Left ventricle myocardium inferior (tissue), 1 donor: ENCODE results near the gene MS4A15. TPM values are rescaled to one million over a fixed set of nuclear protein-coding genes. Genes with fewer than 3 reads are reported as not detected.

Experiments
- DNase-seq: peaks from one replicate; pipeline ENCODE4 v3.0.0-alpha.2; 2020
- H3K27ac ChIP-seq: fragments of 200-600 bp; replicated peaks from 2 replicates; pipeline ENCODE4 v1.8.0; 2021
- H3K27me3 ChIP-seq: fragments of 200-600 bp; 2 replicates; pipeline ENCODE4 v1.8.0; 2021; ENCODE audit warnings: low read depth
- H3K36me3 ChIP-seq: fragments of 200-600 bp; 2 replicates; pipeline ENCODE4 v1.8.0; 2021
- H3K4me1 ChIP-seq: fragments of 200-600 bp; 2 replicates; pipeline ENCODE4 v1.8.0; 2021
- H3K4me3 ChIP-seq: fragments of 200-600 bp; 2 replicates; pipeline ENCODE4 v1.8.0; 2021; ENCODE audit warnings: mild to moderate bottlenecking, moderate library complexity
- H3K9me3 ChIP-seq: fragments of 200-600 bp; replicated peaks from 2 replicates; pipeline ENCODE4 v1.8.0; 2021
- intact Hi-C: fragments of 100-400 bp; cut with micrococcal nuclease; formaldehyde crosslinking; loops from one replicate; pipeline ENCODE4 v1.11.0; 2022
- total RNA-seq: library from RNA; stranded (reverse); fragmentation: NEBNext Ultra II Directional; extraction: Animal tissue kit (Norgen Biotek cat#: 25700); gene quantifications from one replicate; pipeline ENCODE4 v1.2.1, GENCODE V29; 2021
- TF ChIP-seq, protein P1 (sequence below): fragments of 200-600 bp; IDR thresholded peaks from 2 replicates; pipeline ENCODE4 v1.8.0; 2021; ENCODE audit warnings: antibody characterized with exemption, mild to moderate bottlenecking, borderline replicate concordance
- donor health status: DM: no; HTN: yes; CAD: no; lungs with severe emphysema.

MS4A15 gene
- total RNA-seq, 1 donor from 2014 or later = not detected

GRCh38 chr11:60744114-60744513 lies 12.6 kb upstream of the MS4A15 start:
- intact Hi-C loops = no loop called here
- no peak for DNase-seq
- Histone ChIP-seq H3K27ac (no peak overlapping the region), H3K4me3 (no peak overlapping the region), H3K36me3 (no peaks in the 10 kb centered on the region), H3K4me1 (no peaks in the 10 kb centered on the region), H3K27me3 (peaks cover 31% of the 10 kb centered on the region), H3K9me3 (peaks cover 25% of the 10 kb centered on the region)
- TF ChIP-seq, protein P1, sequence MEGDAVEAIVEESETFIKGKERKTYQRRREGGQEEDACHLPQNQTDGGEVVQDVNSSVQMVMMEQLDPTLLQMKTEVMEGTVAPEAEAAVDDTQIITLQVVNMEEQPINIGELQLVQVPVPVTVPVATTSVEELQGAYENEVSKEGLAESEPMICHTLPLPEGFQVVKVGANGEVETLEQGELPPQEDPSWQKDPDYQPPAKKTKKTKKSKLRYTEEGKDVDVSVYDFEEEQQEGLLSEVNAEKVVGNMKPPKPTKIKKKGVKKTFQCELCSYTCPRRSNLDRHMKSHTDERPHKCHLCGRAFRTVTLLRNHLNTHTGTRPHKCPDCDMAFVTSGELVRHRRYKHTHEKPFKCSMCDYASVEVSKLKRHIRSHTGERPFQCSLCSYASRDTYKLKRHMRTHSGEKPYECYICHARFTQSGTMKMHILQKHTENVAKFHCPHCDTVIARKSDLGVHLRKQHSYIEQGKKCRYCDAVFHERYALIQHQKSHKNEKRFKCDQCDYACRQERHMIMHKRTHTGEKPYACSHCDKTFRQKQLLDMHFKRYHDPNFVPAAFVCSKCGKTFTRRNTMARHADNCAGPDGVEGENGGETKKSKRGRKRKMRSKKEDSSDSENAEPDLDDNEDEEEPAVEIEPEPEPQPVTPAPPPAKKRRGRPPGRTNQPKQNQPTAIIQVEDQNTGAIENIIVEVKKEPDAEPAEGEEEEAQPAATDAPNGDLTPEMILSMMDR = no peak

DNA sequence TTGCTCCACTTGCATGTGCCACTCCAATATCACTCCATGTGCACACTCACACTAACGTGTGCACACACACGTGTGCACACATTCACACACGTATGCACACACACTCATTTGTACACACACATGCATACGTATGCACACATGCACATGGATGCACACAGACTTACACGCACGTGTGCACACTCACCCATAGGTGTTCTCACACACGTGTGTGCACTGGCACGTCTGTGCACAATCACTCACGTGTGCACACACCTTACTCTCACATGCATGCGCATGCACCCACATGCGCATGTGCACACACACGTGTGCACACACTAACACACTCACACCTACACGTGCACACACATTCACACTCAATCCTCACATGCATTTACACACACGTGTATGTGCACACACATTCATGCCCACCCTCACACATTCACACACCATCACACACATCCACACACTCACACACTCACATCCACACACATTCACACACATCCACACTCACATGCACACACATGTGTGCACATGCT lies 9.3 kb upstream of the MS4A15 start:
- Histone ChIP-seq H3K4me3 (no peak overlapping the region), H3K27me3 (peaks cover 48% of the 10 kb centered on the region), H3K36me3 (no peaks in the 10 kb centered on the region), H3K9me3 (peaks cover 12% of the 10 kb centered on the region), H3K4me1 (no peaks in the 10 kb centered on the region), H3K27ac (no peak overlapping the region)
- intact Hi-C loops = no loop called here
- TF ChIP-seq, protein P1 = no peak
- no peak for DNase-seq

GRCh38 chr11:60748225-60748624 lies 8.4 kb upstream of the MS4A15 start:
- Histone ChIP-seq H3K27me3 (peaks cover 57% of the 10 kb centered on the region), H3K4me1 (no peaks in the 10 kb centered on the region), H3K9me3 (peaks cover 7% of the 10 kb centered on the region), H3K4me3 (no peak overlapping the region), H3K27ac (no peak overlapping the region), H3K36me3 (no peaks in the 10 kb centered on the region)
- DNase-seq = no peak
- intact Hi-C loops = no loop called here
- TF ChIP-seq, protein P1 = no peak

GRCh38 chr11:60748821-60749220 lies 7.8 kb upstream of the MS4A15 start:
- Histone ChIP-seq H3K9me3 (peaks cover 7% of the 10 kb centered on the region), H3K36me3 (no peaks in the 10 kb centered on the region), H3K4me3 (no peak overlapping the region), H3K27me3 (peaks cover 62% of the 10 kb centered on the region), H3K27ac (no peak overlapping the region), H3K4me1 (no peaks in the 10 kb centered on the region)
- TF ChIP-seq, protein P1 = no peak
- DNase-seq = no peak
- intact Hi-C loops = no loop called here

DNA sequence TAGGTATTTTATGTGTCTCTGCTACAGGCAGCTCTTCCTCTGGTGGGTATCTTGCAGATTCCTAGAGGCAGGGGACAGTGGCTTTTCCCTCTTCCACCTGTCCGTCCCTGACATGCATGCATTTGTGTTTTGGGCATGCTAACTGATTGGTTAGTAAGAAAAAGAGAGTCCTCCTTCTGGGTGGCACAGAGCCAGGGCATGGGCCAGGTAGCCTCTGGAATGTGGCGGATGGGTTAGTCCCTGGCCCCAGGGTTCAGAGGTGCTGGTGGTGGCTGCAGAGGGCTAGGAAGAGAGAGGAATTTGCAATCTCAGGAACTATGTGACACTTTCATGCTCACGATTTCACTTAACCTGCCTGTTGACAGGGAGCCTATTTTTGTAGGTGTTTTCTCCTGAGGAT lies 5.8 kb upstream of the MS4A15 start:
- no peak overlapping the region for H3K4me3 ChIP-seq
- H3K27ac ChIP-seq = no peak overlapping the region
- no peaks in the 10 kb centered on the region for H3K9me3 ChIP-seq
- intact Hi-C loops = no loop called here
- H3K27me3 ChIP-seq = peaks cover 74% of the 10 kb centered on the region
- H3K36me3 ChIP-seq = no peaks in the 10 kb centered on the region
- no peak for DNase-seq
- TF ChIP-seq, protein P1 = no peak
- H3K4me1 ChIP-seq = no peaks in the 10 kb centered on the region
